ENCODE measurements around the gene UBIAD1. TPM values are rescaled to one million over a fixed set of nuclear protein-coding genes. Genes with fewer than 3 reads are reported as not detected.

The UBIAD1 gene
- total and polyA plus RNA-seq, 2 experiments from 2014 or later = 13.7 to 31.6 TPM

- no peak for TF ChIP-seq ZNF462 (CRISPR knock-in tag; IDR thresholded peaks at IDR 0.05)
- TF ChIP-seq EZH2phosphoT487 (IDR thresholded peaks at IDR 0.05; ENCODE audit: unreplicated experiment) = no peak
These were observed 55.4 kb downstream of the UBIAD1 start (continued) for GRCh38 chr1:11328444-11328843.

GRCh38 chr1:11330411-11330810 is 57.4 kb downstream of the UBIAD1 start:
- H3K27me3 ChIP-seq (ENCODE audit: insufficient read depth) = no peaks in the 10 kb centered on the region
- Mint-ChIP-seq H3K4me3 (no peak overlapping the region), H3K27me3 (ENCODE audit: insufficient read depth, low read depth, poor library complexity) (peaks cover 15% of the 10 kb centered on the region), H3K9me3 (no peaks in the 10 kb centered on the region), H3K27ac (no peak overlapping the region), H3K4me1 (peaks cover 20% of the 10 kb centered on the region), H3K36me3 (ENCODE audit: low read depth) (no peaks in the 10 kb centered on the region; the same call in 2 of the 3 replicates)
- H3K36me3 ChIP-seq (ENCODE audit: insufficient read depth) = no peaks in the 10 kb centered on the region
- H3K4me3 ChIP-seq = no peak overlapping the region
- H2AFZ ChIP-seq = no peak overlapping the region
- no peak overlapping the region for H3K27ac ChIP-seq (ENCODE audit: low read depth)
- no peaks in the 10 kb centered on the region for H3K9me2 ChIP-seq (ENCODE audit: insufficient read depth)
- no peak overlapping the region for H3K4me2 ChIP-seq
- H3F3A ChIP-seq (replicated peaks; ENCODE audit: low read depth) = no peaks in the 10 kb centered on the region
- no peaks in the 10 kb centered on the region for H4K20me1 ChIP-seq (replicated peaks; ENCODE audit: insufficient read depth)
- ATAC-seq = no peak
- no peak for DNase-seq (ENCODE audit: low spot score)
- no peaks in the 10 kb centered on the region for H3K79me2 ChIP-seq (replicated peaks; ENCODE audit: insufficient read depth)
- peaks cover 5% of the 10 kb centered on the region; the same call in 1 of the 2 replicates for H3K4me1 ChIP-seq (ENCODE audit: insufficient read depth)
- TF ChIP-seq EZH2phosphoT487 (IDR thresholded peaks at IDR 0.05; ENCODE audit: unreplicated experiment) (no peak), POLR2AphosphoS5 (IDR thresholded peaks at IDR 0.05; ENCODE audit: low read depth) (no peak), EZH2 (IDR thresholded peaks at IDR 0.05; ENCODE audit: low read depth, unreplicated experiment) (no peak), ZNF331 (CRISPR knock-in tag; IDR thresholded peaks at IDR 0.05; ENCODE audit: low read depth) (no peak), ZNF462 (CRISPR knock-in tag; IDR thresholded peaks at IDR 0.05) (no peak), REST (IDR thresholded peaks at IDR 0.05; ENCODE audit: unreplicated experiment) (no peak)
